ENCODE data around the gene PAM. TPM values are rescaled to one million over a fixed set of nuclear protein-coding genes. Genes with fewer than 3 reads are reported as not detected.

The PAM gene
- total RNA-seq, 6 experiments from 2014 or later = 10.9 to 22.7 (median 16.8) TPM

GRCh38 chr5:102800427-102800826 is 45.3 kb downstream of the PAM start:
- TF ChIP-seq CTCF (IDR thresholded peaks at IDR 0.05) = no peak
- TF ChIP-seq POLR2A (IDR thresholded peaks at IDR 0.05) = no peak
- intact Hi-C loops (cut with DNase I) = no loop called here
- DNase-seq (no peak), ATAC-seq (no peak)
- Histone ChIP-seq H3K4me1 (peaks cover 0 to 24% (median 4%) of the 10 kb centered on the region in 4 donors), H3K36me3 (no peaks in the 10 kb centered on the region), H3K27me3 (no peaks in the 10 kb centered on the region), H3K27ac (no peak overlapping the region), H3K4me3 (no peak overlapping the region), H3K9me3 (no peaks in the 10 kb centered on the region)
- 87% methylated on average over 2 of the region's 2 CpGs for WGBS (ENCODE audit: insufficient coverage, low coverage, low lambda C conversion rate, missing lambda C conversion rate)

- ATAC-seq = no peak
- Histone ChIP-seq H3K4me3 (no peak overlapping the region), H3K27me3 (no peaks in the 10 kb centered on the region), H3K4me1 (peaks cover 0 to 18% (median 1%) of the 10 kb centered on the region in 4 donors), H3K9me3 (no peaks in the 10 kb centered on the region), H3K27ac (no peak overlapping the region), H3K36me3 (no peaks in the 10 kb centered on the region)
- no peak for DNase-seq
- no peak for TF ChIP-seq POLR2A (IDR thresholded peaks at IDR 0.05)
- no peak for TF ChIP-seq CTCF (IDR thresholded peaks at IDR 0.05)
- intact Hi-C loops (cut with DNase I) = no loop called here
- WGBS (ENCODE audit: insufficient coverage, low coverage, low lambda C conversion rate, missing lambda C conversion rate) = 17% methylated on average over 3 of the region's 3 CpGs
Observed at GRCh38 chr5:102801371-102801770, 46.3 kb downstream of the PAM start.

- H3K36me3 ChIP-seq = no peaks in the 10 kb centered on the region
- intact Hi-C loops (cut with DNase I) = no loop called here
- no peak for DNase-seq
- H3K27ac ChIP-seq = no peak overlapping the region
- TF ChIP-seq POLR2A (IDR thresholded peaks at IDR 0.05) (no peak), CTCF (IDR thresholded peaks at IDR 0.05) (no peak)
- no peaks in the 10 kb centered on the region for H3K27me3 ChIP-seq
- H3K4me3 ChIP-seq = no peak overlapping the region
- peaks cover 0 to 8% (median 0%) of the 10 kb centered on the region in 4 donors for H3K4me1 ChIP-seq
- WGBS (ENCODE audit: insufficient coverage, low coverage, low lambda C conversion rate, missing lambda C conversion rate) = 68% methylated on average over 6 of the region's 6 CpGs
- H3K9me3 ChIP-seq = no peaks in the 10 kb centered on the region
- ATAC-seq = no peak
Observed at GRCh38 chr5:102802708-102803458, 47.8 kb downstream of the PAM start.

- Histone ChIP-seq H3K9me3 (no peaks in the 10 kb centered on the region), H3K27ac (no peak overlapping the region), H3K4me3 (no peak overlapping the region), H3K4me1 (no peaks in the 10 kb centered on the region), H3K27me3 (no peaks in the 10 kb centered on the region), H3K36me3 (no peaks in the 10 kb centered on the region)
- no peak for TF ChIP-seq CTCF (IDR thresholded peaks at IDR 0.05)
- no peak for TF ChIP-seq POLR2A (IDR thresholded peaks at IDR 0.05)
- intact Hi-C loops (cut with DNase I) = no loop called here
- DNase-seq (no peak), ATAC-seq (no peak)
- WGBS (ENCODE audit: insufficient coverage, low coverage, low lambda C conversion rate, missing lambda C conversion rate) = 66% methylated on average over 7 of the region's 7 CpGs
Observed at GRCh38 chr5:102807878-102808502, 52.9 kb downstream of the PAM start.
